Activated CD4-positive, alpha-beta T cell treated with anti-CD3 and anti-CD28 coated beads for 36 hours (primary cell): ENCODE results near the gene CXCL11. TPM values are rescaled to one million over a fixed set of nuclear protein-coding genes. Genes with fewer than 3 reads are reported as not detected.
"Not testable (repeated sequence)": the region's sequence is repeated elsewhere in the genome, so short reads cannot be mapped to it uniquely, and the experiment has no call there.

Experiments
- ATAC-seq: fragments of 200-7000 bp; cut with Tn5 transposase; one replicate; pipeline ENCODE4 v1.10.0; 2021; ENCODE audit warnings: mild to moderate bottlenecking, moderate library complexity
- CTCF ChIA-PET: fragments of 350-600 bp; sonication (Branson Sonifier 250); formaldehyde crosslinking; loops from one replicate; lab custom pipeline; 2021; ENCODE audit warnings: antibody characterized with exemption; lab: Charles Lee
- POLR2A ChIA-PET: fragments of 350-600 bp; sonication (Branson Sonifier 250); formaldehyde crosslinking; loops from one replicate; lab custom pipeline; 2021; ENCODE audit warnings: antibody characterized with exemption, inconsistent platforms; lab: Charles Lee
- DNase-seq: peaks from one replicate; pipeline ENCODE4 v3.0.0-alpha.2; 2020
- H3K27ac Mint-ChIP-seq: one replicate; pipeline ENCODE4 v1.8.0; 2021; ENCODE audit warnings: mixed read lengths
- H3K27me3 Mint-ChIP-seq: one replicate; pipeline ENCODE4 v1.8.0; 2021; ENCODE audit warnings: mixed read lengths
- H3K36me3 Mint-ChIP-seq: one replicate; pipeline ENCODE4 v1.8.0; 2021; ENCODE audit warnings: low read depth, mixed read lengths
- H3K4me1 Mint-ChIP-seq: one replicate; pipeline ENCODE4 v1.8.0; 2021; ENCODE audit warnings: mixed read lengths
- H3K4me3 Mint-ChIP-seq: one replicate; pipeline ENCODE4 v1.8.0; 2021; ENCODE audit warnings: mild to moderate bottlenecking, moderate library complexity, mixed read lengths
- H3K9me3 Mint-ChIP-seq: one replicate; pipeline ENCODE4 v1.8.0; 2021; ENCODE audit warnings: low read depth, mixed read lengths
- intact Hi-C, 2 experiments: fragments of 100-400 bp; cut with DNase I in 1 of 2; cut with micrococcal nuclease in 1 of 2; formaldehyde crosslinking; loops; one replicate each; pipeline versions ENCODE4 v1.14.2 to v1.15.1; 2022 to 2024; cut with DNase I, micrococcal nuclease
- total RNA-seq, 2 experiments: library from RNA; stranded (reverse); gene quantifications; one replicate each; pipeline ENCODE4 v1.2.3, GENCODE V29; 2021

The CXCL11 gene
- total RNA-seq, 2 experiments from 2014 or later, result 0.14 TPM; not detected in 1

DNA sequence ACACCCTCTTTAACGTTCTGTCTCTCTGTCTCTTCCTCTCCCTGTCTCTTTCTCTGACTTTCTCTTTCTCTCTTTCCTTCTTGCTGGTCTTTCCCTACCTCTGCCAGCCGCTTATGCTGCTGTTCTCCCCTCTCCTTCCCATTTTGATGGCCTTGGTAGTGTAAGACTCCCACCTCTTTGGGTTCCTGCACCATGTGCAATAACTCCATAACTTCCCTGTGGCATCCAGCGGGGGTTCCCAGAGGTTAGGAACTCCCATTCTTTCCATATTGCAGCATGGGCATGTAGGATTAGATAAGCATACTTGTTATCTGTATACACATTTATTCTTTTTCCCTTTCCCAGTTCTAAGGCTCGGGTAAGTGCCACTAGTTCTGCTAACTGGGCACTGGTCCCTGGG lies 8.8 kb upstream of the CXCL11 start:
- H3K27ac Mint-ChIP-seq, CTCF ChIA-PET, ATAC-seq, DNase-seq, H3K9me3 Mint-ChIP-seq, POLR2A ChIA-PET, H3K27me3 Mint-ChIP-seq, intact Hi-C loops, H3K36me3 Mint-ChIP-seq, H3K4me3 Mint-ChIP-seq: not testable (repeated sequence)
- H3K4me1 Mint-ChIP-seq, result peaks cover 14% of the 10 kb centered on the region

DNA sequence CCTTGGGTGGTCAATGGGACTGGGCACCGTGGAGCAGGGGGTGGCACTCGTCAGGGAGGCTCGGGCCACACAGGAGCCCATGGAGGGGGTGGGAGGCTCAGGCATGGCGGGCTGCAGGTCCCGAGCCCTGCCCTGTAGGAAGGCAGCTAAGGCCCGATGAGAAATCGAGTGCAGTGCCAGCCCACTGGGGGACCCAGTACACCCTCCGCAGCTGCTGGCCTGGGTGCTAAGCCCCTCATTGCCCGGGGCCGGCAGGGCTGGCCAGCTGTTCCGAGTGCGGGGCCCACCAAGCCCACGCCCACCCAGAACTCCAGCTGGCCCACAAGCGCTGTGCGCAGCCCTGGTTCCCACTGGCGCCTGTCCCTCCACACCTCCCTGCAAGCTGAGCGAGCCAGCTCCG lies 7.4 kb upstream of the CXCL11 start:
- H3K27me3 Mint-ChIP-seq, CTCF ChIA-PET, DNase-seq, POLR2A ChIA-PET, H3K9me3 Mint-ChIP-seq, intact Hi-C loops, H3K27ac Mint-ChIP-seq, H3K36me3 Mint-ChIP-seq, H3K4me3 Mint-ChIP-seq, ATAC-seq: not testable (repeated sequence)
- peaks cover 14% of the 10 kb centered on the region for H3K4me1 Mint-ChIP-seq

DNA sequence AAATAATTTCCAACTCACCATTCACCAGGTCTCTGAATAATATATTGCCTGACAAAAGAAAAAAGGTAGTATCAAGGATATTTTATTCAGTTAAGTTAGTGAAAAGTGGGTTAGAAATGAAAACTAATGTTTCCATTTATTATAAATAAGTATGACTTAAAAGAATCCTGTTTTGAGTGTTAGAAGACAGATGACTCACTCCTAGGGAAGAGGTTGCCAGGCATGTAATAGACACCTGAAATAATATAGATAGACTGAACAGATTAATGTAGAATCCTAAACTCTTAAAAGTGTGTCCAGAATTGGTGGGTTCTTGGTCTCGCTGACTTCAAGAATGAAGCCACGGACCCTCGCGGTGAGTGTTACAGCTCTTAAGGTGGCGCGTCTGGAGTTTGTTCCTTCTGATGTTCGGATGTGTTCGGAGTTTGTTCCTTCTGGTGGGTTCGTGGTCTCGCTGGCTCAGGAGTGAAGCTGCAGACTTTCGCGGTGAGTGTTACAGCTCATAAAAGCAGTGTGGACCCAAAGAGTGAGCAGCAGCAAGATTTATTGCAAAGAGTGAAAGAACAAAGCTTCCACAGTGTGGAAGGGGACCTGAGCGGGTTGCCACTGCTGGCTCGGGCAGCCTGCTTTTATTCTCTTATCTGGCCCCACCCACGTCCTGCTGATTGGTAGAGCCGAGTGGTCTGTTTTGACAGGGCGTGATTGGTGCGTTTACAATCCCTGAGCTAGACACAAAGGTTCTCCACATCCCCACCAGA lies 6.5 kb upstream of the CXCL11 start:
- not testable (repeated sequence) for H3K27ac Mint-ChIP-seq, H3K4me3 Mint-ChIP-seq, H3K9me3 Mint-ChIP-seq, H3K27me3 Mint-ChIP-seq, H3K36me3 Mint-ChIP-seq, DNase-seq
- POLR2A ChIA-PET, result interaction anchor here (0.5 kb wide), 1 partner anchor 10 kb away, joined by 3 read pairs; no protein-coding TSS in a partner anchor
- ATAC-seq, result peak; percentile 91
- peaks cover 14% of the 10 kb centered on the region for H3K4me1 Mint-ChIP-seq
- CTCF ChIA-PET, result interaction anchor here (1.0 to 1.2 kb wide), 3 partner anchors 16 to 47 kb away, joined by 3 to 4 read pairs (median 4); no protein-coding TSS in a partner anchor
- intact Hi-C loops, result loop anchor here (1.0 kb wide), 1 partner anchor 16 kb away; no protein-coding TSS in a partner anchor

DNA sequence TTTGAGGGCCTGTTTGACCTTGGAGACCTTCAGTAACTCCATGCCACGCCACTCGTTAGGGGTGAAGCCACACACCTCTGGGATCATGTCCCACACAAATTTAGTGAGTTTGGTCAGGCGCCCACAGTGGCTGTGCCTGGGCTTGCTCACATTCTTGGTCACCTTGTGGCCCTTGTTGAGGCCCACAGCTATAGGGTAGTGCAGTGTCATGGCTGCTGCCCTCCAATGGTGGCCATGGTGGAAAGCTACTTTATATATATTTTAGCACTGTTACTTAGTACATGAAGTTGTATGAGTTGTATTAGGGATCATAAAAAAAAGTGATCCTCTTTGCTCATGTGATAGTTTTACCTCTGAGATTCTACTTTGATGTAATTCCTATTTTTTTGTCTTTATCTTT lies 985 bp upstream of the CXCL11 start:
- DNase-seq, result no peak
- H3K27ac Mint-ChIP-seq, result no peak overlapping the region
- no peak overlapping the region for H3K4me3 Mint-ChIP-seq
- ATAC-seq, result no peak
- intact Hi-C loops, result no loop called here
- H3K4me1 Mint-ChIP-seq, result peaks cover 4% of the 10 kb centered on the region
- CTCF ChIA-PET, result interaction anchor here (1.4 to 2.1 kb wide), 3 partner anchors 17 to 1167 kb away, joined by 3 to 8 read pairs (median 6); no protein-coding TSS in a partner anchor
- POLR2A ChIA-PET, result interaction anchor here (0.8 kb wide), 1 partner anchor 22 kb away, joined by 5 read pairs; no protein-coding TSS in a partner anchor
- H3K9me3 Mint-ChIP-seq, result no peaks in the 10 kb centered on the region
- H3K36me3 Mint-ChIP-seq, result no peaks in the 10 kb centered on the region
- H3K27me3 Mint-ChIP-seq, result peaks cover 6% of the 10 kb centered on the region

DNA sequence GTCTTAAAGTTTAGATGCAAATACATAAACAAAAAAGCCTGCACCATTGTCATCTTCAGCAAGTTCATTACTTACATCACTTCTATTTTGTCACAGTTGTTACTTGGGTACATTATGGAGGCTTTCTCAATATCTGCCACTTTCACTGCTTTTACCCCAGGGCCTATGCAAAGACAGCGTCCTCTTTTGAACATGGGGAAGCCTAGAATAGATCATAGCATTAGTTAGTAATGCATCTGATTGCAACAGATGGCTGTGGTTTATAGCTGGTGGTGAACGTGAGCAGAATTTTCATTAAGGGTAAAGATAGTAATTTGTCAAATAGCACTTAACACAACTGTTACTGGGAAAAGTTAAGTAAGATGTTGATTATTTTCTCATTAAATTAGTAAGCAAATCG lies 729 bp downstream of the CXCL11 start:
- ChIA-PET CTCF (interaction anchor here (1.3 to 1.4 kb wide), 2 partner anchors 18 to 39 kb away, joined by 4 to 6 read pairs; no protein-coding TSS in a partner anchor), POLR2A (no interaction called here)
- no peak overlapping the region for H3K27ac Mint-ChIP-seq
- intact Hi-C loops, result no loop called here
- H3K36me3 Mint-ChIP-seq, result no peaks in the 10 kb centered on the region
- H3K4me1 Mint-ChIP-seq, result no peaks in the 10 kb centered on the region
- no peak for DNase-seq
- no peak for ATAC-seq
- H3K4me3 Mint-ChIP-seq, result no peak overlapping the region
- peaks cover 5% of the 10 kb centered on the region for H3K27me3 Mint-ChIP-seq
- no peaks in the 10 kb centered on the region for H3K9me3 Mint-ChIP-seq

DNA sequence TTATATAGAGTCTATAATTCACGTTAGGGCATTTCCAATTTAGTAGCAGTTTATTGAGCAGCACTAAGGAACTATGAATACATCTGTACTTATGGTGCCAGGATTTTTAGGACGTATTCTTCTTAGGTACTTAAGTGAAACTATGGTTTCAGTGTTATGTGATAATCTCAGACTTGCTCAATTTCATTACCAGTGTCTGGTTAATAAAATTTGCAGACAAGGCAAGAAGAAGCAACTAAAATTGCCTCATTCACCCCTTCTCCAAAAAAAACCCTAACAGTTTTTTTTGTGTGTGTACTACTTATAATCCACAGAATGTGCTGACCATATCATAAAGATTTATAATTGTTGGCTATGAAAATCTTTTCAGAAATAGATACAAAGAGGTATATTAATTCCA lies 6.6 kb downstream of the CXCL11 start:
- H3K4me3 Mint-ChIP-seq, result no peak overlapping the region
- H3K9me3 Mint-ChIP-seq, result no peaks in the 10 kb centered on the region
- intact Hi-C loops, result no loop called here
- no peak overlapping the region for H3K27ac Mint-ChIP-seq
- H3K36me3 Mint-ChIP-seq, result no peaks in the 10 kb centered on the region
- ATAC-seq (no peak), DNase-seq (no peak)
- CTCF ChIA-PET, result interaction anchor here (4.6 kb wide), 1 partner anchor 34 kb away, joined by 20 read pairs; no protein-coding TSS in a partner anchor
- H3K4me1 Mint-ChIP-seq, result peaks cover 18% of the 10 kb centered on the region
- POLR2A ChIA-PET, result no interaction called here
- peaks cover 11% of the 10 kb centered on the region for H3K27me3 Mint-ChIP-seq

DNA sequence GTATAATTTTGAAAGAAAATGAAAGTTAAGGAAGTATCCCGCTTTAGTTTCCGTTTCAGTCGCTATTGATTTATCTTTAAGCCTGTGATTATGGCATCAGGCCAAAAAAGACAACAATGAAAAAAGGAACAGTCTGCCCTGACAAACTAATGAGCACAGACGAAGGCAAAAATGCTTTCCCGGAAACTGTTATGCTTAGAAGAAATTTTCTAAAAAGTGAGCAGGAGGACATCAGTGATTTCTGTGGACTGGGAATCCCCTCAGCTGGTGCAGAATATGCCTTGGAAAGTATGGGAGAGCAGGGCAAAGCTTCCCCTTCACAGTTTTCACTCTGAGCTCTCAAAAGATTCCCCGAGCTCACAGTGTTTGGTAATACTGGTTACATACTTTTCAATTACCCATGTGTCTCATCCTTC lies 7.5 kb downstream of the CXCL11 start:
- ChIA-PET CTCF (interaction anchor here (4.6 kb wide), 1 partner anchor 33 kb away, joined by 20 read pairs; no protein-coding TSS in a partner anchor), POLR2A (no interaction called here)
- no peaks in the 10 kb centered on the region for H3K36me3 Mint-ChIP-seq

DNA sequence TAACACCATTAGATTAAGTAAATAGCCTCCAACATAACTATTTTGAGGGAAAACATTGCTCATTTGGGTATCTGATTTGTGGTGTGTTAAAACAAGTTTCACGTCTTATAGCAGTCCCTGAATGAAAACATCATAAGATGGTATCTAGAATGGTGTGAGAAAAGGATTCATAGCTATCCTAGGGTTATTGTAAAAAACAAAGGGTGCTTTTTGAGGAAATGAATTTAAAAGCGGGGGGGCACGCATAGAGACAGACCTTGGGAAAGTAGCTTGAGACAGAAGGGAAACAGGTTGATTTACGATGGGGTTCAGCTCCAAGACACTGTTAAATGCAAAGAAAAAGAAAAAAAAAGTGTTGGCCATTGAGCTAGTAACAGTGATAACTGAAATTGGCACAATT lies 11.8 kb downstream of the CXCL11 start:
- intact Hi-C loops, result loop anchor here (1.0 to 2.0 kb wide), 2 partner anchors 17 to 34 kb away; no protein-coding TSS in a partner anchor
- Mint-ChIP-seq H3K36me3 (no peaks in the 10 kb centered on the region), H3K4me1 (peaks cover 34% of the 10 kb centered on the region), H3K4me3 (no peak overlapping the region), H3K27ac (peak overlapping the region; percentile 16), H3K27me3 (peaks cover 5% of the 10 kb centered on the region), H3K9me3 (no peaks in the 10 kb centered on the region)
- ChIA-PET POLR2A (interaction anchor here (1.1 kb wide), 1 partner anchor 34 kb away, joined by 6 read pairs; no protein-coding TSS in a partner anchor), CTCF (interaction anchor here (1.2 to 2.2 kb wide), 4 partner anchors 27 to 43 kb away, joined by 4 to 10 read pairs (median 6); no protein-coding TSS in a partner anchor)
- no peak for DNase-seq
- peak; percentile 71 for ATAC-seq

More for the DNA sequence above, 7.5 kb downstream of the CXCL11 start:
- H3K4me1 Mint-ChIP-seq, result peaks cover 27% of the 10 kb centered on the region
- H3K27ac Mint-ChIP-seq, result peak overlapping the region; percentile 11
- ATAC-seq (no peak), DNase-seq (no peak)
- H3K27me3 Mint-ChIP-seq, result peaks cover 8% of the 10 kb centered on the region
- H3K4me3 Mint-ChIP-seq, result peak overlapping the region; percentile 31
- no peaks in the 10 kb centered on the region for H3K9me3 Mint-ChIP-seq
- intact Hi-C loops, result no loop called here

DNA sequence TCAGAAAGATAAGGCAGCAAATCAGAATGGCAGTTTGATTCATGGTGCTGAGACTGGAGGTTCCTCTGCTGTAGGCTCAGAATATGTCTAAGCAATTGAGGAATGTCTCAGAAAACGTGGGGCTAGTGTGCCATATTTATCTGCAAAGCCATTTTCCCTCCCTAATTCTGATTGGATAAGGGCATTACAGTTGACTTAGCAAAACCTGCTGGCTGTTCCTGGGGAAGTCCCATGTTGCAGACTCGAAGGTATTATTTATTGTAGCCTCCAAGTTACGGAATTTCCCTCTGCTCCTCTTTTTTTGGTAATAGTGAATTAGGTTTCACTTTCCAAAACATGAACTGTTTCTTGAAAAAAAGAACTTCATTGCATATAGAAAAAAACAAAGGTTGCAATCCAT lies 12.5 kb downstream of the CXCL11 start, which contains the start of gene CXCL10:
Gene CXCL10 (minus strand): TSS at position 109 of the 400 bp plus-strand sequence. CDS start 66 bp downstream, at position 43.
- POLR2A ChIA-PET, result interaction anchor here (1.1 kb wide), 1 partner anchor 35 kb away, joined by 6 read pairs; no protein-coding TSS in a partner anchor
- H3K27ac Mint-ChIP-seq, result peak within 1 kb of the TSS; percentile 16

DNA sequence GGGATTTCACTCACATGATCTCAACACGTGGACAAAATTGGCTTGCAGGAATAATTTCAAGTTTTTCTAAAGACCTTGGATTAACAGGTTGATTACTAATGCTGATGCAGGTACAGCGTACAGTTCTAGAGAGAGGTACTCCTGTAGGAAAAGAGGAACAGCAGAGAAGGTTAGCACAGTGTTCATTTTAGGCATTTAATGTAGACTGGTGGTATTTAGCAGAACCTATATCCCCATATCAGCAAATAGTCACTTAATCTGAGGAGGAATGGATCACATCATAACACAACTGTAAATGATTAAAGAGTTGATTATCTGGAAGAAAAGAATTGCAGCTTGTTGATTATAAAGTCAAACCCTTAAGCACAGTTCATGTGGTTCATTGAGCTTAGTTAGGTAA lies 13.2 kb downstream of the CXCL11 start:
- H3K27ac Mint-ChIP-seq, result no peak overlapping the region
- intact Hi-C loops, result loop anchor here in 1 of 2 experiments (1.0 kb wide), 1 partner anchor 36 kb away; no protein-coding TSS in a partner anchor
- DNase-seq (no peak), ATAC-seq (no peak)
- H3K9me3 Mint-ChIP-seq, result no peaks in the 10 kb centered on the region
- H3K27me3 Mint-ChIP-seq, result peaks cover 4% of the 10 kb centered on the region
- H3K36me3 Mint-ChIP-seq, result no peaks in the 10 kb centered on the region
- ChIA-PET CTCF (no interaction called here), POLR2A (no interaction called here)
- peaks cover 24% of the 10 kb centered on the region for H3K4me1 Mint-ChIP-seq
- H3K4me3 Mint-ChIP-seq, result no peak overlapping the region

More for the DNA sequence above, 12.5 kb downstream of the CXCL11 start, which contains the start of gene CXCL10:
- DNase-seq (no peak), ATAC-seq (peak; percentile 67)
- H3K9me3 Mint-ChIP-seq, result no peaks in the 10 kb centered on the region
- peaks cover 4% of the 10 kb centered on the region for H3K27me3 Mint-ChIP-seq
- intact Hi-C loops, result loop anchor here in 1 of 2 experiments (1.0 kb wide), 1 partner anchor 35 kb away; no protein-coding TSS in a partner anchor
- peaks cover 30% of the 10 kb centered on the region for H3K4me1 Mint-ChIP-seq
- H3K36me3 Mint-ChIP-seq, result no peaks in the 10 kb centered on the region
- CTCF ChIA-PET, result interaction anchor here (1.3 to 2.2 kb wide), 2 partner anchors 28 to 44 kb away, joined by 4 to 10 read pairs; no protein-coding TSS in a partner anchor
- no peak within 1 kb of the TSS for H3K4me3 Mint-ChIP-seq

DNA sequence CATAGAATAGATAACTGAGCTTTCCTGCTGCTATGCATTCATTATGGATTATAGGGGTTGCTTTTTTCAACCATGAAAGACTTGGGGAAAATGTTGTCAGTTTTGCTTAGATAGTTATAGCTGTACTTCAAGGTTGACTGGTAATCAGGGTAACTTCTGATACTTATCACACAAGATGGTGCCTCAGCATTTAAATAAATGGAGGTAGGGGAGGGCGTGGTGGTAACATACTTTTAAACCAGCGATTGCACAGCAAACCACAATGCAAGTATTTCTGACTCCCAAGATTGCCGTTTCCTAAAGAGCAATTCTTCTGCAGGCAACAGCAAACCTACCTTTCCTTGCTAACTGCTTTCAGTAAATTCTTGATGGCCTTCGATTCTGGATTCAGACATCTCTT lies 13.8 kb downstream of the CXCL11 start:
- ChIA-PET CTCF (no interaction called here), POLR2A (no interaction called here)
- Mint-ChIP-seq H3K4me1 (peaks cover 22% of the 10 kb centered on the region), H3K27me3 (peaks cover 4% of the 10 kb centered on the region), H3K36me3 (no peaks in the 10 kb centered on the region), H3K4me3 (no peak overlapping the region), H3K27ac (no peak overlapping the region), H3K9me3 (no peaks in the 10 kb centered on the region)
- ATAC-seq (no peak), DNase-seq (no peak)
- intact Hi-C loops, result no loop called here
